Vein endothelial cell (primary cell): ENCODE results near the gene MAPKBP1. TPM values are rescaled to one million over a fixed set of nuclear protein-coding genes. Genes with fewer than 3 reads are reported as not detected.

Experiments
- small RNA-seq: library from RNA; depleted of rRNA; stranded (forward); fragments of <200 nt; gene quantifications from one replicate; pipeline ENCODE3, GENCODE V24; 2012
- total RNA-seq: library from RNA; depleted of rRNA; stranded (reverse); fragments of >200 nt; gene quantifications from 2 replicates; pipeline ENCODE4 v1.2.3, GENCODE V29; 2012

The MAPKBP1 gene, protein sequence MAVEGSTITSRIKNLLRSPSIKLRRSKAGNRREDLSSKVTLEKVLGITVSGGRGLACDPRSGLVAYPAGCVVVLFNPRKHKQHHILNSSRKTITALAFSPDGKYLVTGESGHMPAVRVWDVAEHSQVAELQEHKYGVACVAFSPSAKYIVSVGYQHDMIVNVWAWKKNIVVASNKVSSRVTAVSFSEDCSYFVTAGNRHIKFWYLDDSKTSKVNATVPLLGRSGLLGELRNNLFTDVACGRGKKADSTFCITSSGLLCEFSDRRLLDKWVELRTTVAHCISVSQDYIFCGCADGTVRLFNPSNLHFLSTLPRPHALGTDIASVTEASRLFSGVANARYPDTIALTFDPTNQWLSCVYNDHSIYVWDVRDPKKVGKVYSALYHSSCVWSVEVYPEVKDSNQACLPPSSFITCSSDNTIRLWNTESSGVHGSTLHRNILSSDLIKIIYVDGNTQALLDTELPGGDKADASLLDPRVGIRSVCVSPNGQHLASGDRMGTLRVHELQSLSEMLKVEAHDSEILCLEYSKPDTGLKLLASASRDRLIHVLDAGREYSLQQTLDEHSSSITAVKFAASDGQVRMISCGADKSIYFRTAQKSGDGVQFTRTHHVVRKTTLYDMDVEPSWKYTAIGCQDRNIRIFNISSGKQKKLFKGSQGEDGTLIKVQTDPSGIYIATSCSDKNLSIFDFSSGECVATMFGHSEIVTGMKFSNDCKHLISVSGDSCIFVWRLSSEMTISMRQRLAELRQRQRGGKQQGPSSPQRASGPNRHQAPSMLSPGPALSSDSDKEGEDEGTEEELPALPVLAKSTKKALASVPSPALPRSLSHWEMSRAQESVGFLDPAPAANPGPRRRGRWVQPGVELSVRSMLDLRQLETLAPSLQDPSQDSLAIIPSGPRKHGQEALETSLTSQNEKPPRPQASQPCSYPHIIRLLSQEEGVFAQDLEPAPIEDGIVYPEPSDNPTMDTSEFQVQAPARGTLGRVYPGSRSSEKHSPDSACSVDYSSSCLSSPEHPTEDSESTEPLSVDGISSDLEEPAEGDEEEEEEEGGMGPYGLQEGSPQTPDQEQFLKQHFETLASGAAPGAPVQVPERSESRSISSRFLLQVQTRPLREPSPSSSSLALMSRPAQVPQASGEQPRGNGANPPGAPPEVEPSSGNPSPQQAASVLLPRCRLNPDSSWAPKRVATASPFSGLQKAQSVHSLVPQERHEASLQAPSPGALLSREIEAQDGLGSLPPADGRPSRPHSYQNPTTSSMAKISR (N-terminal part only)
- total RNA-seq: 26.5 and 32.6 TPM in 2 replicates

DNA sequence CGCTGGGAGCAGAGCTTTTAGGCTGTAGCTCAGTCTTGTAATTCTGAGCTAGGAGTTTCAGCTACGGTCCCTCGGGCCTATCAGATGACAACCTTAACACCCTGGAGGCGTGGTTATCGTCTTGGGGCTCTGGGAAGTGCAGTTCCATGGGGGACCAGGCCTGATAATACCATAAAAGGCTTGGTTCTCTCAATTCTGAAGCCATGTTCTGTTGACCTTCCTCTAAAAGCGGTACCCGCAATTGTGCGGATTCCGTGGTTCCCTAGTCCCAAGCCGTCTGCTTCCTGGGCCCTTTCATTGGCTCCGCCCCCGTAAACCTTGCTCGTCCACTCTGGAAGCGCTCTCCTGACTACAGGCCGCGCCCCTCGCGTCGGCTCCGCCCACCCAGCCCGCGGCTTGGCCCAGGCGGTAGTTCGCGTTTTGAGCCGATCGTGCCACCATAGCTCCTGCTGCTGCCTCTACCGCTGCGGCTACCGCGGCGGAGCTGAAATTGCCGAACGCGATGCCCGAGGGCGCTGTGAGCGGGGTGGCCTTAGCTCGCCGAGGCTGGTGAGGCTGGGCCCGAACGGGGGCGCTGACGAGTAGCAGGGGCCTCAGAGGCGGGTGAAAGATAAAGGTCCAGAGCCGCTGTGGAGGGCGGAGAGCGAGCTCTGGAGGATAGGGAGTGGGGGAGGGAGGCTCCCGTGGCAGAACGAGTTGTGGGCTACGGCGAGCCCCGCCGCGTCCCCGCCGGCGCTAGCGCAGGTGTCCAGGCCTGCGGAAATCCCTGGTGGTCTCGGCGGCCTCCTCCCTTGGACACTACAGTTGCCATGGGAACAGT, at the start of gene MAPKBP1:
Gene MAPKBP1 (plus strand): TSS at position 423 of the 820 bp plus-strand sequence. CDS start 792 bp downstream, outside the sequence.

DNA sequence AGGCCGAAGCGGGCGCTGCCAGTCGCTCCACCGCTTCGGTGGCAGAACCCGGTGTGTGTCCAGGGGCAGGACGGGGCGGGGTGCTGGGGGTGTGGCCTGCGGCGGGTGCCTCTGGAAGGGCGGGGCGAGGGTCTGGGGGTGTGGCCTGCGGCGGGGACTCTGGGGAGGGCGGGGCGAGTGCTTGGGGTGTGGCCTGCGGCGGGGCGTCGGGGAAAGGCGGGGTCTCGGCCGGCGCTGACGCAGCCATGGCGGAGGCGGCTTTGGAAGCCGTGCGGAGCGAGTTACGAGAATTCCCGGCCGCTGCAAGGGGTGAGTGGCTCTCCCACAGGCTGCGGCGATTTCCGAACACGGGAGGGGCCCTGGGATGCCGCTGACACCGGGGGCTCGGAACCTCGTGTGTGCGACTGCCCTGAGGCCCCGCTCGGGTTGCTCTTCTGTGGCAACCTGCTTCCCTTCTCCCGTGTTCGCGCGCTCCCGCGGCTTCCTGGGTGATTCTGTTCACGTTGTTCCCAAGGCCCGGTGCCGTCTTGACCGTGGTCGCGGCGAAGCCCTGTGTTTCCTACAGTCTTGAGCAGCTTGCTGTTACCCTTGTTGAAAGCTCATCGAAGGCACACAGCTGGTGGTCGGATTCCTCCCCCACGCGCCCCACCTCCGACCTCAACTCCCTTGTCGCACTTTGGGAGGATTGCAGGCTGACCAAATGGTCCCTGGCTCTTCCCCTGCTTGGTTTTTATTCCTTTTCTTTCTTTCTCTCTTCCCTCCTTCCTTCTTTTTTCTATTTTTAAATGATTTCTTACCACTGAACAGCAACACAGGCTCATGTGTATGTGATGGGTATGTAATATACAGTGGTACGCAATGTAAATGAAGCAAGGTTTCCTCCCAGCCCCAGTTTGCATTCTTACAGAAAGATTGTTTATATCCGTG, 53.9 kb downstream of the MAPKBP1 start, which contains the start of gene JMJD7:
Gene JMJD7 (plus strand): TSS at position 213 of the 927 bp plus-strand sequence. CDS start 33 bp downstream, at position 246.

DNA sequence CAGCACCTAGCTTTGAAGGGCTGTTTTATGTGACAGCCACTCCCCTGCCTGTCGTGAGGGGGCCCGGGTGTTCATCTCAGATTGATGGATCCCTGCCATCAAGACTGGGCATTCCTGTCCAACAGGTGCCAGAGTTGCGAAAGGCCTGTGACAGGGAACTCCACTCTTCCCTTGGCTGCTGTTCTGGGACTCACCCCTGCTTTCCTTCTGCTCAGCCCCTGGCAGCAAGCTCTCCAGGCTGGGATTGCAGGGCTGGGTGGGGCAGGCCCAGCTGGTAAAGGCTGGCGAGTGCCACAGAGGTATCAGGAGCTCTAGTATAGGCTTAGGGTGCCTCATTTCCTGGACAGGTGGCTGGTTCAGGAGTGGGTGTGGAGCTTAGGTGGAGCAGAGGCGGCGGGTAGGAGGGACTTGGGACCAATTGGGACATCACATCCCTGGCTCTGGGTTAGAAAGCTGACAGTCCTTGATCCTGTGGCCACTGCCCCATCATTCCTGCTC, 64.2 kb downstream of the MAPKBP1 start, which contains the start of gene PLA2G4B:
Gene PLA2G4B (plus strand): TSS at position 448 of the 498 bp plus-strand sequence. CDS start 67 bp downstream, outside the sequence.

Small RNA genes within 50 kb of the gene (small RNA-seq; reads per million reads assigned to genes)
- gene JMJD7-PLA2G4B: not detected
- gene MIR4310: not detected
- gene RNA5SP393: not detected

Other genes with a start within 250 kb of the MAPKBP1 start
- 14.4 and 25.8 TPM in 2 replicates for gene RPAP1, start 230.2 kb upstream of the MAPKBP1 start, total RNA-seq
- gene TYRO3, start 215.3 kb upstream of the MAPKBP1 start, total RNA-seq: 7.8 and 9.3 TPM in 2 replicates
- gene MGA, start 114.1 kb upstream of the MAPKBP1 start, total RNA-seq: 31.8 and 38.9 TPM in 2 replicates
- 3.5 and 5.9 TPM in 2 replicates for gene JMJD7, start 53.6 kb downstream of the MAPKBP1 start, total RNA-seq
- gene PLA2G4B, start 64.4 kb downstream of the MAPKBP1 start, total RNA-seq: 0.67 and 28.1 TPM in 2 replicates
- 3.9 and 15.2 TPM in 2 replicates for gene SPTBN5, start 119.6 kb downstream of the MAPKBP1 start, total RNA-seq
- gene EHD4, start 198.1 kb downstream of the MAPKBP1 start, total RNA-seq: 150 and 152 TPM in 2 replicates
- not detected in 2 replicates for gene PLA2G4E, start 246.6 kb downstream of the MAPKBP1 start, total RNA-seq